ENCODE data around the gene AUTS2. TPM values are rescaled to one million over a fixed set of nuclear protein-coding genes. Genes with fewer than 3 reads are reported as not detected.

AUTS2 gene
- polyA plus RNA-seq, 1 donor from 2014 or later: 97.3 TPM

GRCh38 chr7:69665369-69665768 is 67.1 kb downstream of the AUTS2 start:
- H3F3A ChIP-seq (ENCODE audit: insufficient read depth, low read length, poor library complexity, severe bottlenecking): no peaks in the 10 kb centered on the region
- H4K20me1 ChIP-seq (ENCODE audit: insufficient read depth): no peaks in the 10 kb centered on the region
- H3K79me2 ChIP-seq (replicated peaks; ENCODE audit: insufficient read depth, low read length): peaks cover 79% of the 10 kb centered on the region
- H3K4me3 ChIP-seq (ENCODE audit: low read length): no peak overlapping the region
- no peaks in the 10 kb centered on the region for H3K36me3 ChIP-seq (ENCODE audit: insufficient read depth, low read length)
- no peak overlapping the region for H2AFZ ChIP-seq (ENCODE audit: low read depth, low read length)
- H3K9me2 ChIP-seq (ENCODE audit: insufficient read depth, low read length): no peaks in the 10 kb centered on the region
- TF ChIP-seq EZH2 (IDR thresholded peaks at IDR 0.05; ENCODE audit: borderline replicate concordance, insufficient read depth, low read length, poor library complexity, severe bottlenecking) (no peak), TAF1 (IDR thresholded peaks at IDR 0.05; ENCODE audit: low read depth) (no peak), SMC3 (conservative IDR thresholded peaks at IDR 0.05; ENCODE audit: poor library complexity) (no peak)
- H3K27me3 ChIP-seq (ENCODE audit: insufficient read depth, low read depth, low read length): no peaks in the 10 kb centered on the region
- H3K27ac ChIP-seq (ENCODE audit: low read length): no peak overlapping the region
- no peak overlapping the region for H3K9ac ChIP-seq (ENCODE audit: low read length)
- no peak overlapping the region for H3K4me2 ChIP-seq (ENCODE audit: low read length)
- no peaks in the 10 kb centered on the region for H3K9me3 ChIP-seq (ENCODE audit: low read length)

GRCh38 chr7:69668339-69668870 is 70.1 kb downstream of the AUTS2 start:
- Histone ChIP-seq H3K9ac (ENCODE audit: low read length) (no peak overlapping the region), H3K9me3 (ENCODE audit: low read length) (no peaks in the 10 kb centered on the region), H4K20me1 (ENCODE audit: insufficient read depth) (peaks cover 4% of the 10 kb centered on the region), H3K79me2 (replicated peaks; ENCODE audit: insufficient read depth, low read length) (peaks cover 83% of the 10 kb centered on the region), H3K4me3 (ENCODE audit: low read length) (peak overlapping the region; percentile 3), H3K27me3 (ENCODE audit: insufficient read depth, low read depth, low read length) (no peaks in the 10 kb centered on the region), H3F3A (ENCODE audit: insufficient read depth, low read length, poor library complexity, severe bottlenecking) (no peaks in the 10 kb centered on the region), H3K4me2 (ENCODE audit: low read length) (peak overlapping the region; percentile 9), H3K36me3 (ENCODE audit: insufficient read depth, low read length) (no peaks in the 10 kb centered on the region), H2AFZ (ENCODE audit: low read depth, low read length) (no peak overlapping the region), H3K9me2 (ENCODE audit: insufficient read depth, low read length) (no peaks in the 10 kb centered on the region), H3K27ac (ENCODE audit: low read length) (no peak overlapping the region)
- TF ChIP-seq POLR2AphosphoS5 (IDR thresholded peaks at IDR 0.05) (no peak), EP300 (conservative IDR thresholded peaks at IDR 0.05; ENCODE audit: poor library complexity, severe bottlenecking) (no peak), MXI1 (conservative IDR thresholded peaks at IDR 0.05; ENCODE audit: poor library complexity, severe bottlenecking) (no peak), REST (IDR thresholded peaks at IDR 0.05; ENCODE audit: borderline replicate concordance) (no peak), TAF1 (IDR thresholded peaks at IDR 0.05; ENCODE audit: low read depth) (no peak), SMC3 (conservative IDR thresholded peaks at IDR 0.05; ENCODE audit: poor library complexity) (no peak), RAD21 (conservative IDR thresholded peaks at IDR 0.05) (no peak)

GRCh38 chr7:69670701-69671100 is 72.4 kb downstream of the AUTS2 start:
- Histone ChIP-seq H3K4me3 (ENCODE audit: low read length) (no peak overlapping the region), H3F3A (ENCODE audit: insufficient read depth, low read length, poor library complexity, severe bottlenecking) (no peaks in the 10 kb centered on the region), H4K20me1 (ENCODE audit: insufficient read depth) (peaks cover 4% of the 10 kb centered on the region), H3K9me2 (ENCODE audit: insufficient read depth, low read length) (no peaks in the 10 kb centered on the region), H2AFZ (ENCODE audit: low read depth, low read length) (no peak overlapping the region), H3K9ac (ENCODE audit: low read length) (no peak overlapping the region), H3K27ac (ENCODE audit: low read length) (no peak overlapping the region), H3K36me3 (ENCODE audit: insufficient read depth, low read length) (no peaks in the 10 kb centered on the region), H3K9me3 (ENCODE audit: low read length) (no peaks in the 10 kb centered on the region), H3K4me2 (ENCODE audit: low read length) (no peak overlapping the region), H3K27me3 (ENCODE audit: insufficient read depth, low read depth, low read length) (no peaks in the 10 kb centered on the region), H3K79me2 (replicated peaks; ENCODE audit: insufficient read depth, low read length) (peaks cover 81% of the 10 kb centered on the region)
- TF ChIP-seq RAD21 (conservative IDR thresholded peaks at IDR 0.05) (no peak), REST (IDR thresholded peaks at IDR 0.05; ENCODE audit: borderline replicate concordance) (no peak), EP300 (conservative IDR thresholded peaks at IDR 0.05; ENCODE audit: poor library complexity, severe bottlenecking) (no peak), MXI1 (conservative IDR thresholded peaks at IDR 0.05; ENCODE audit: poor library complexity, severe bottlenecking) (no peak), CTCF (IDR thresholded peaks at IDR 0.05; ENCODE audit: poor library complexity, severe bottlenecking) (no peak), EZH2 (IDR thresholded peaks at IDR 0.05; ENCODE audit: borderline replicate concordance, insufficient read depth, low read length, poor library complexity, severe bottlenecking) (no peak), SMC3 (conservative IDR thresholded peaks at IDR 0.05; ENCODE audit: poor library complexity) (no peak), TAF1 (IDR thresholded peaks at IDR 0.05; ENCODE audit: low read depth) (no peak), POLR2AphosphoS5 (IDR thresholded peaks at IDR 0.05) (no peak)
